ENCODE data around the gene ANKRD23.
"Not testable (repeated sequence)": the region's sequence is repeated elsewhere in the genome, so short reads cannot be mapped to it uniquely, and the experiment has no call there.

ANKRD23 gene

GRCh38 chr2:96863056-96863455, 19.2 kb upstream of the ANKRD23 start:
- not testable (repeated sequence) for DNase-seq

DNA sequence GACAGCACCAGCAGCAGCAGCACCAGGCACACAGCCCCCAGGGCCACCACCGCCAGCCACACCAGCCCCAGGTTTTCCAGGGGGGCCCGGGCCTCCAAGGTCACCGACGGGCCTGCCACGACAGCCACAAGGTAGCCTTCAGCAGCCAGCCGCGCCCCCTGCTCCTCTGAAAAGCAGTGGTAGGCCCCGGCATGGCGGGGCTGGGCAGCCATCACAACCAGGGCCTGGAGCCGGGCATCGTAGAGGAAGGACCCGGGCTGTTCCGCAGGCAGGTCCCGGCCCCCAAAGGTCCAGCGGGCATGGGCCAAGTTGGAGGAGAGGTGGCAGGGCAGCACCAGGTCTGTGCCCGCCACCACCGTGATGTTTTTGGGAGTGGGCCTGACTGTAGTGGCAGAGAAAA, 17.3 kb upstream of the ANKRD23 start:
- DNase-seq = no peak

- no peak for DNase-seq
Observed at GRCh38 chr2:96860065-96861029, 16.5 kb upstream of the ANKRD23 start.

GRCh38 chr2:96859681-96860064, 15.9 kb upstream of the ANKRD23 start:
- DNase-seq = no peak

GRCh38 chr2:96859099-96859649, 15.4 kb upstream of the ANKRD23 start:
- no peak for DNase-seq

DNA sequence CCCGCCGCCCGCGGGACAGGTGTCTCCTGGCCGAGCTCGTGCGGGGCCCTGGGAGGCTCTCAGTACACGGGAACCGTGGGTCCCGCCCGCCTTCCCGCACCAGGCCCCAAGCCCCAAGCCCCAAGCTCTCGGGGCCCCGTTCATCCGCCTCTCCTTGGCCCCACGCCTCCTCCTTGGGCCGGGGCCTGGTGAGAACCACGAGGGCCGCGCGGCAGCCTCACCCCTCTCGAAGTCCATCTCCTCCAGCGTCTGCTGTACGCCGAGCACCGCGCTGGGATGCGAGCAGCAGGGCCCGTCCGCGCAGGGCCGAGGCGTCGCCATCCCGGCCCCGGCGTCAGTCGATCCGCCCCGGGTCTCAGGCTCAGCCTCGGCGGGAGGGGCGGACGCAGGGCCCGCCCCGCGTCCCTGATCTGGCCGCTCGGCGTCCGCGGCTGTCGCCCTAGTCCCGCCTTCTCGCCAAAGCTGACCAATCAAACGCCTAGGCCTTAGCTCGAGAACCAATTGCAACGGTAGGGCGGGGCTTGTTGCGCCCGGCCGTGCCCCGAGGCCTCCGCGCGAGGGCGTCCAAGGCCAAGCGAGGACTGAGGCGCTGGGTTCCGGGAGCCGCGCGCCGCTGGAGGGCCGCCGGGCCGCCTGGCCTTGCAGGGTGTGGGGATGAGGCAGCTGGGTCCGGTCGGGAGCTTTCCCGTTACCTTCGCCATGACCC, 14.0 kb upstream of the ANKRD23 start, which contains the start of gene ANKRD39:
Gene ANKRD39 (minus strand): TSS at position 350 of the 706 bp plus-strand sequence. CDS start 29 bp downstream, at position 321.
- peak; percentile 95 to 96 for DNase-seq

DNA sequence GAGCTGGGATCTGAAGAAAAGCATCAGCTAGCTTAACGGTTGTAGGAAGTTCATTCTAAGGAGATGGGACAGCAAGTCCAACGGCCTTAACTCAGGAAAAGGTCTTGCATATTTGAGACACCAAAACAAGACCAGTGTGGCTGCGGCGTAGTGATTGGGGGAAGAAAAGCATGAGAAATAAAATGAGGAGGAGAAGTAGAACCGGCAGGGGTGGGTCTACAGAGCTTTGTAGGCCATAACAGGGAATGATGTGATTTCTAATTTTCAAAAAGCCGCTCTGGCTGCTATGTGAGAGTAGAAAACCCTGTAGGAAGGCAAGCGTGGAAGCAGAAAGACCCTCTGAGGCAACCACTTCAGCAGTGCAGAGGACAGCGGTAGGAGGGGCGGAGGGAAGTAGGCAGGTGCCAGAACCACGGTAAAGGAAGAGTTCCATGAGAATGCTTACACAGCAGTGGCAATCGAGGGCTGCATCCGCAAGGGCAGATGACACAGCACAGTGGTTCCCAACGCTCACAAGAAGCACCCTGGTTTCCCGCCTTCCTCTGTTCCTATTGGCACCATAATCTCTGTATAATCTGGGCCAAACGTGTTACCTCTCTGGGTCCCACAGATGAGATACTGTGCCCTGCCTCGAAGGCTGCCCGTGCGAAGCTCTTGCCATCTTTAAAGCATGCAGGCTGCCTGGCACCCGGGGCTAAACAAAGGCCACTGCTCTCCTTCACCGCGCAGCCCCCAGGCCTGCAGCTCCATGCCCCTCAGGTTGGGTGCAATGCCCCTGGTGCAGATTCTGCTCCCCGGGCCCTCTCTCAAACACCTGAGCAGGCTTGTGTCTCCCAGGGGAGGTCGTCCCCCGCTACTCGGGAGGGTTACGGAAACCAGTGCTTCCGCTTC, 13.2 kb upstream of the ANKRD23 start:
- DNase-seq = no peak

GRCh38 chr2:96853321-96853720, 9.5 kb upstream of the ANKRD23 start:
- DNase-seq = no peak

DNA sequence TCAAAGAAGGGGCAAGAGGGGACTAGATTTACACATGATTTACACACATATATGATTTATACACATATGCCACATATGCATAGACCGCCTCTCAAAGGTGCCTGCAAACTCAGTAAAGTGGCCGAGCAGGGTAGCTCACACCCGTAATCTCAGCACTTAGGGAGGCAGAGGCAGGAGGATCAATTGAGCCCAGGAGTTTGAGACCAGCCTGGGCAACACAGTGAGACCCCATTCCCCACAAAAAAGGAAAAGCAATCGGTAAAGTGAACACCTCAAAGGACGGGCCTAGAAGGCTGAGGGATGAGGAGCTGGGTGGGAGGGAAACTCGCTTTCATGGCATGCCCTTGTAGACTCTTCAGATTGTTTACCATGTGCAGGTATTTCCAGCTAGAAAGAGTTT, 8.8 kb upstream of the ANKRD23 start:
- DNase-seq = no peak

- no peak for DNase-seq
Observed at GRCh38 chr2:96848264-96848663, 4.4 kb upstream of the ANKRD23 start.

- no peak for DNase-seq
Observed at GRCh38 chr2:96847586-96847985, 3.8 kb upstream of the ANKRD23 start.

DNA sequence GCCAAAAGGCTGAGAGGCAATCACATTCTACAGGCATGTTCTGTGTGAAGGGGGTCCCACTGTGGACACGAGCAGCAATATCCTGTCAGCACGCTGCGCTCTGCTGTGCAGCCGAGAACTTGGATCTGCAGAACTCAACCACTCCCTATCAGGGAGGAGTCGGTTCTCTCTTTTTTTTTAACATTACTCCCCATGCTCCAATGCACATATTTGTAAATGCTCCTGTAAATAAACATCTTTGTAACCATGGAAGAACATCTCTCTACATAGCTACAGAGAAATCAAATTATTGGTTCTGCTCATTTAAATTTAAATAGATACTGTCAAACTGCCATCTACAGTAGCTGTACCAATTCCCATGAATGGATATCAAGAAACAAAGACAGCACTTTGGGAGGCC, 3.0 kb upstream of the ANKRD23 start:
- no peak for DNase-seq

DNA sequence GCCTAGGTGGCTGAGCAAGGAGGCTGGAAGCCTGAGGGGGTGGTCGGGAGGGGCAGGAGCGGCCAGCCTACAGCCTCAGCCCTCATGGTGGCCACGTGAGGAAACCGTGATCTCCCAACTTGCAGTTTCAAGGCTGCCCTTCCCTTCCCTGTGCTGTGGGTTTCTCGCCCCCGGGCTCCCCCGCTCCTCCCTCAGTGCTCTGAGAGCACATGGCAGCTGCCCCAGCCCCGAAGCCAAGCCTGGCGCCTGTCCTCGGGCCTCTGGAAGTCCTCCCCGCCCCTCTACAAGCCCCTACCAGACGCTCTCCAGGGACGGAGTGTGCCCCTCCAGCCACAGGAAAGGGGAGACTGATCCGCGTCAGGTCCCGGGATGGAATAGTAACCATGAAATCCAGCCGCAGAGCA, 586 bp upstream of the ANKRD23 start:
- DNase-seq = no peak

DNA sequence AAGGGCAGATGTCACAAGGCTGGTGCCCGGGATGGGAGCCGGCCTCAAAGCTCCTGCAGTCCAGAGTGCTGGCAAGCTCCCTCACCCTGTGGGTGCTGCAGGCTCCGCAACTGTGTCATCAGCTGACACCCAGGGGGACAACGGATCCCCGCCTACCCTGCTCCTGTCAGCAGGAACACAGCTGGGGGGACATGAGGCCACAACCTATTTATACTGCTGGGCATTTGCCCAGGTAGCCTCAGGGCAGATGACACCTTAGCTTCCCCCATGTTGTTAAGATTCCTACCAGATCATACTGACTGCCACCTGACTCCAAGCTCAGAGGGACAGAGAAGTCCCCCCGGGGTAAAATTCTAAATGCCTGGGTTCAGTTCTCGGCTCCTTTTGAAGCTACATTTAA, 1.2 kb downstream of the ANKRD23 start:
- DNase-seq = no peak

GRCh38 chr2:96841701-96842495, 1.9 kb downstream of the ANKRD23 start:
- DNase-seq = no peak

GRCh38 chr2:96839875-96840850, 3.7 kb downstream of the ANKRD23 start:
- no peak for DNase-seq

DNA sequence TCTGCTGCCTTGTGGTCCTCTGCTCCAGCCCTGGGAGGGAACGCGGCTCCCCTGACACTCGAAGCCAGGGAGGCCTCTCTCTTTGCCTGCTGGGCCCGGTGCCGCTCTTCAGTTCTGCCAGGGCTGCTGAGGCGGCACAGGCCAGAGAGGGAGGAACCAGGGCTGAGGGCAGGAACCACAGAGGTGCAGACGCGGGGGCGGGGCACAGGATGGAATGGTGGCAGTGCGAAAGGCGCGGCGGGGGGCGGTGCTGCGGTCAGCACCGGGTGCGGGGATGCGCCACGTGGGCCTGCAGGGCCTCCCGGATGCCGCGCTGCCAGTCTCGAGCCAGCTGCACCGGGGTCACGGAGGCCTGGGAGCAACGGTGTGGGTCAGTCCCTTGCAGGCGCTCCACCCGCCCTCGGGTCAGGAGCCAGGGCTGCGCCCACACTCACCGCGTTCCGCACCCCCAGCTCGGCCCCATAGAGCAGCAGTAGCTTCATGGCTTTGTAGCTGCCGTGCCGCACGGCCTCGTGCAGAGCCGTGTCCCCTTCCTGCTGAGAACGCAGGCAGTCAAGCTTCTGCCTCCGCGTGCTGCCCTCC, 4.4 kb downstream of the ANKRD23 start:
- peak; percentile 68 for DNase-seq

GRCh38 chr2:96838345-96839292, 5.2 kb downstream of the ANKRD23 start:
- DNase-seq = no peak

DNA sequence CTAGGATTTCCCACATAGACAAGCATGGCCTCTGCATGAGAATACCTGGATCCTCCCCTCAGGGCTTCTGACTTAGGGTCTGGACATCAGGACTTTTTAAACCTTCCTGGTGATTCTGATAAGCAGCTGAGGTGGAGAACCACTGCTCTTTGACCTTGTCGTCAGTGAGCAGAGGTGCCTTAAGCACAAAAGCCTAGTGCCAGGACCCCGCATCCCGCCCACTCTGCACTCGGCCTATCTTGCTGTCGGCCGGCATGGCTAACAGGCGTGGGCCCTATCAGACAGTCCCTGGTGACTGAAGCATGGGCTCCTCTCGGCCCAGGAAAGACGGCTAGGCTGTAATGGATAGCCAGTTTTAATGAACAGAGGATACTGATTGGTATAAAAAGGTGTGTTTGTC, 6.2 kb downstream of the ANKRD23 start:
- no peak for DNase-seq
